Inflammatory macrophage (primary cell): Measurements from ENCODE around the gene ARMC7.
A peak's percentile ranks its signal among the peaks of the same experiment; 100 is the strongest.
"Not testable (repeated sequence)": the region's sequence is repeated elsewhere in the genome, so short reads cannot be mapped to it uniquely, and the experiment has no call there.

Source experiments
- DNase-seq, 2 donors: peaks; one replicate each; pipeline ENCODE4 v3.0.0-alpha.2; 2020 to 2022

The ARMC7 gene

DNA sequence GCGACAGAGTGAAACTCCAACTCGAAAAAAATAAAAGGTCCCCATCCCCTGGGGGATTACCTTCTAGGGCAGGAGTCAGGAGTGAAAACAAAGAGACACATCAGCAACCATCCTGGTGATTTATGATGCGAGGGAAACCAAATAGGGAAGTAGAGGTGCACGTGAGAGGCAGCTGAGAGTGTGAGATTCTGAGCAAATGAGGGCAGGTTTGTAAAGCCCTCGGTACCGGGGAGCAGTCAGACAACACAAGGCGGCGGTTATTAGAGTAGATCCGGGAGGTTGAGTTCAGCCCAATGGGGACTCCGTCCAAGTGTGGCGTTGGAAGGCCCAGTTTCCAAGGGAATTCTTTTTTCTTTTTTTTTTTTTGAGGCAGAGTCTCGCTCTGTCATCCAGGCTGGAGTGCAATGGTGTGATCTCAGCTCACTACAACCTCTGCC lies 7.4 kb upstream of the ARMC7 start:
- peak; percentile 69 to 76 for DNase-seq

GRCh38 chr17:75103601-75104554 lies 5.9 kb upstream of the ARMC7 start:
- no peak for DNase-seq

DNA sequence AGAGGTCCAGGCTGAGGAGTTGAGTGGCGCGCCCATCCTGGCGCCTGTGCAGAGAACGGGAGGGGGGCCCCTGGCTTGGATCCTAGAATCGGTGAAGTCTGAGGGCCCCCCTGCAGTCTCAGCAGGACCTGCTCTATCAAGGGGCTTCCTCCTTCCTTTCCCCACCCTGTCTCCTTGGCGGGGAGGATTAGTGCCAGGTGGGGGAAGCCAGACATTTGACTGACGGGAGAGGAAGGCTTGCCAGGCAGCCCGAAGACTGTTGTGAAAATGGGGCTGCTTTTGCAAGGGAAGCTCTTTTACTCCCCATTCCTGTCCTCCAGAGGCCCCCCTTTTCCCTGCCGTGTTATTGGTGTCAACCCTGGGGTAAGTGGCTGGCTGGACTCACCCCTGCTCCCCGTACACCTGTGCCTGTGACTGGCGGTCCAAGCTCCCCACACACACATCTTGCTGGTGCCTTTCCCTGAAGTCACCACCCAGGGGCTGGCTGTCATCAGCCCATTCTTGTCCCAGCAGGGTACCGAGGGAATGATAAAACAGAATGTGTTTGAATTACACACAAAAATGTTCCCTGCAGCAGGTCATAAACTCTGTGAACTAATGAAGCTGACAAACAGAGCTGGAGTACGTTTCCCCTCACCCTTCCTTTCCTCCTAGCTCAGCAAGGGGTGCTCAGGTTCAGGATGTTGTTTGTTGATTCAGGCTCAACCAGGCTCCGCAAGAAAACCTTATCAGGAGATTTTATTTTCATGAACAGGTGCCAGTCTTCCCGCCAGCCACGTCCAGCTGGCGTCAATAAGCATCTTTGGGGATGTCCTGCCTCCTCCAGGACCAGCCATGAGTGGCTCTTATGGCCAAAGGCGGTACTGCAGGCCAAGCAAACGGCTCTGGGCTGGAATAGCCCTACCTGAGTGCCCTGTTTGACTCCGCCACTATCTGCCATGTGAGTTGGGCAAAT lies 4.4 kb upstream of the ARMC7 start:
- peak in 1 of 2 donors; percentile 43 for DNase-seq

DNA sequence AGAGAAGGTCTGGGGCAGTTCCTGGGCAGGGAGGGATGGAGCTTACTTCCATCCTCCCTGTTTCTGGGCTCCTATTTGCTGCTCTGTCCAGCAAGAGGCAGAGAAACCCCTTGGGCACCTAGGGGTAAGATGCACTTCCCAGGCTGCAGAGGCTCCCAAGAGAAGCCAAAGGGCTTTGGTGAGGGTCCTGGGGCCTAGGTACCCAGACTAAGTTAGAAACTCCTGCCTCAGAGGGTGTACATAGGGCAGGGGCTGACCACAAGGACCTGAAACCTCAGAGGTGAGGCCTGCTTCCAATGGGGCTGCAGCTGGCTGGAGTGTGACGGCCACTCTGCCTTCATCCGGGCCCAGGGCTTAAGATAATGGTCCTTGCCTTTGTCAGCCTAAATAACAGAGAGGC lies 1.6 kb upstream of the ARMC7 start:
- DNase-seq, result no peak

DNA sequence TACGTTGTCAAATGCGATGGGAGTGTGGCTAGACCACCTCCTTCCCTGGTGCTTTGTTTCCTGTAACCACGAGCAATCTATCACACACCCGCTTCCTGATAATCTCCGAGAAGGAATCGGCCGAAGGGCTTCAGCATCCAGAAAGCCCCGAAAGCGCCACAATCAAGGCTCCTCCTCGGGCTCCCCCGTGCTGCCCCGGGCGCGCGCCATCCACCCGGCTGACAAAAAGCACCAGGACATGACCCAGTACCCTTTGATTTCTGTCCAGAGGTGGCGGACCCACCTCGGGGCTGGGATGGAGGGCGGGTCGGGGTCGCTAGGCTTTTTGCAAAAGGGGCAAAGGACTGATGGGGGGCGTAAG lies 743 bp upstream of the ARMC7 start:
- DNase-seq, result no peak

DNA sequence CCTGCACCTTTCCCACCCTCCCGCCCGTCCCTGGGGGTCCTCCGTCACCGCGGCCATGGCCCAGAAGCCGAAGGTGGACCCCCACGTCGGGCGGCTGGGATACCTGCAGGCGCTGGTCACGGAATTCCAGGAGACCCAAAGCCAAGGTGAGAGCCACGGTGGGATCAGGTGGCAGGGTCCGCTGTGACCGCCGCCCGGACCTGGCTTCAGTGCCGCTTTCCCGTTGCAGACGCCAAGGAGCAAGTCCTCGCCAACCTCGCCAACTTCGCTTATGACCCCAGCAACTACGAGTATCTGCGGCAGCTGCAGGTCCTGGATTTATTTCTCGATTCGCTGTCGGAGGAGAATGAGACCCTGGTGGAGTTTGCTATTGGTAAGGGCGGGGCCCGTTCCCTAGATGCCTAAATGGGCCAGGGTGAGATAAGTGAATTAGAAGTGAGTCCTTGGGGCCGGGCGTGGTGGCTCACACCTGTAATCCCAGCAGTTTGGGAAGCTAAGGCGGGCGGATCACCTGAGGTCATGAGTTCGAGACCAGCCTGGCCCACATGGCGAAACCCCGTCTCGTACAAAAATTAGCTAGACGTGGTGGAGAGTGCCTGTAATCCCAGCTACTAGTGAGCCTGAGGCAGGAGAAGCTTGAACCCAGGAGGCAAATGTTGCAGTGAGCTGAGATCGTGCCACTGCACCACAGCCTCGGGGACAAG lies 617 bp downstream of the ARMC7 start:
- peak in 1 of 2 donors; percentile 27 for DNase-seq

DNA sequence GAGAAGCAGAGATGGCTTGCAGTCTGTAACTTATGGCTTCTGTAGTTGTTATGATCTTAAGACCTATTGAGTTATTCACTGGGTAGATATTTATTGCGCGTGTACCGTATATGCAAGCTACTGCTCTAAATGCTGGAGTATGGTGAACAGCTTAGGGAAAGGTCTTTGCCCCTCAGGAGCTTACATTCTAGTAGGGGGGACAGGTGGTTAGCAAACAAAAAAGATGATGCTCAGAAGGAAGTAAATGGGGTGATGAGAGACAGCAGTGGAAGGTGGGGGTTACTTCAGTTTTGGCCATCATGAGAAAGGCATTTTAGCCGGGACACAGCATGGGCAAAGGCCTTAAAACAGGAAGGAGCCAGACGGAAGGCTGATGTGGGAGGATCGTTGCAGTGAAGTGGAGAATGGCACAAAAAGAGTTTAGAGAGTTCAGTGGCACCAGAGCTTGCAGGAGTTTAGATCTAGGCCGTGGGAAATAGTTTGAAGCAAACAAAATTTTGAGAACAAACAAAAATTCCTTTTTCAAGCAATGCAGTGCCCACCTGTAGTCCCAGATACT lies 2.1 kb downstream of the ARMC7 start:
- DNase-seq, result peak; percentile 65 to 70

- DNase-seq, result peak; percentile 92
Measured at GRCh38 chr17:75113798-75114551, 4.2 kb downstream of the ARMC7 start.

GRCh38 chr17:75114552-75115314 lies 5.0 kb downstream of the ARMC7 start:
- peak; percentile 38 to 45 for DNase-seq

DNA sequence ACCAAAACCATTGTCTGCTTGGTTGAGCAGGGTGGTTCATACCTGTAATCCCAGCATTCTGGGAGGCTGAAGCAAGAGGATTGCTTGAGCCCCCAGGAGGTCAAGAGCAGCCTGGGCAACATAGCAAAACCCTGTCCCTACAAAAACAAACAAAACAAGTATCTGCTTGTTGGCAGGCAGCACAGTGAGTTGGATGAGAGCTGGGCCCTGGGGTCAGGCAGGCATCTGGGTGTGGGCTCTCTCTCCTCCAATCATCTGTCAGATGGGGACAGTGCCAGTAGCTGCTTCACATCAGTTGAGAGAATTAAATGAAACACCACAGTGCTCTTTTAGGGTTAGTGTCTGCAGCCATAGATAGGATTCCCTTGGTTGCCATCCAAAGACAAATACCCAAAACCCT lies 5.8 kb downstream of the ARMC7 start:
- no peak for DNase-seq

DNA sequence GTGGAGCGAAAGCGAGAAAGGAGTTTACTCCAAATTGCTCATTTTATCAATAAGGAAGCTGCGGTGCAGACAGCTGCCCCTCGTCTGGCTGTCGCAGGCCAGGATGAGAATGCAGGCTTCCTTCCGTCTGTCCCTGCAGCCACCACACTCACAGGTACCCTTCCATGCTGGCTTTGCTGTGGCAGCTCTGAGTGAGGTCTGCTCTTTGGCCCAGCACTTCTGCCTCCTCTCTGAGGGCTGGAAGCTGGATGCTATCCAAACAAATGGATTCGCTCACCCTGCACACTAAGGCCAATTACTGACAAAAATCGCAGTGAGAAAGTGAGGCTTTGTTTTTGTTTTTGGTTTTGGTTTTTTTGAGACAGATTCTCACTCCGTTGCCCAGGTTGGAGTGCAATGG lies 7.0 kb downstream of the ARMC7 start:
- no peak for DNase-seq

DNA sequence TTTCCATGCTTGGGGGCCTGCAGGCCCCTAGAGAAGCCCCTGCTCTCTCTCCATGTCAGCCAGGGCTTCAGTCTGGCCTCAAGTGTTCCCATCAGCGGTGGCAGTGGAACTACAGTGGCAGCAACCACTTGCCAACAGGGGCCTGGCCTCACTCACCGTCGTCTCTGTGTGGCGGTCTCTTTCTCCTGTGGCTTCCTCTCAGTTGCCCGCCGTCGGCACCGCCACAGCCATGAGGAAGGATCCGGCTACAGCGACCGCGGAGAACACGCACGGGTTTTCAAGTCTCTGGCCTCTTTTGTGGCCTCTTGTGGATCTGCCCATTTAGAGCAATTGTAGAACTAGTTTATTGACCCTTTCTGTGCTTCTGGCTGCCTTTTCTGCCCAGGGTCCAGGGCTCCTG lies 8.5 kb downstream of the ARMC7 start:
- no peak for DNase-seq

DNA sequence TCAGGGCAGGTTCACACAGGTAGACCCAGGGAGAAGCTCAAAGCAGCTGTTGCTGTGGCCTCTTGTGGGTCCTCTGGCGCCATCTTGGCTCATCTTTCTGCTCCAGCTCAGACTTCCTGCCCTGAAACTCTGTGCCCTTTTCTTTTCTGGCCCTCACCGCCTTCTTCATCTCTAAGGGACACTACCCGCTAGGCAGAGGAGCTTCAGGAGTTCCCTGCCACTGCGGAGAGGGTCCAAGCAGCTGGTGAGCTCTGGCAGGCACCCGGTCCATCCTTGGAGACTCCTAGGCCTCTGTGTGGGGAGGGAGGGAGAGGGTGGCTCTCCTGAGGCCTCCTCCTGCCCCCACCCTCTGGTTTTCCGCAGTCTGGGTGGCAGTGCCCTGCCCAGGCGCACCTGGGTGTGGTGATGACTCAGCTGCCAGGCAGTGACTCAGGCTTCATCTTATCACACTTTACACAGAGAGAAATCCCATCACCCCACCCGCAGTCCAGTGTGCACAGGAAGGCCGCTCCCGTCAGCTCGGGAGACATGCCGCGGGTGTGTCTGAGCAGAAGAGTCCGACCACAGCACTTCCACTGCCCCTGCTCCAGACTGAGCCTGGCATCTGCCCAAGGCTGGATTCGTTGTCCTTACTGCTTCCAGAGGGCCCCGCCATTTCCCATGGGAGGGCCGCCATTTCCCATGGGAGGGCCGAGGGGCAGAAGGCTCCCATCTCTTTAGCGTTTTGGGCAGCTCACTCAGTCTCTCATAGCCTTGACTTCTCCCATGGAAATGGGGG lies 14.5 kb downstream of the ARMC7 start:
- no peak for DNase-seq

DNA sequence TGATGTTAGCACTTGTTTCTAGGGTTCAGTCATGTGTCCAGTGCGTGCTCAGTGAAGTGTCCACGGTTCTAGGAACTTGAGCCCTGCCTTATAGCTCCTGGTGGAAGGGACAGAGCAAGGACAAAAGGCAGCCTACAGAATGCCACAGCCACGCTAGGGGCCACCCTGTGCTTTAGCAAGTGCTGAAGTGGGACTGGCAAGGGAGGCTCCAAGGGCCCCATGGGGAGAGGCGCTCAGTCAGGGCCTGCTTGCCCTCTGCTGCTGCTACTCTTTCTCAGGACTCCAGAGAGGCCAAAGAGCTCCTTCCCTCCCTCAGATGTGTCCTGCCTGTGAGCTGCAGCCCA lies 15.0 kb downstream of the ARMC7 start:
- no peak for DNase-seq

- DNase-seq, result no peak
Measured at GRCh38 chr17:75125984-75126383, 16.2 kb downstream of the ARMC7 start.

- DNase-seq, result no peak
Measured at GRCh38 chr17:75126954-75127353, 17.2 kb downstream of the ARMC7 start.

- not testable (repeated sequence) for DNase-seq
Measured at GRCh38 chr17:75127936-75128335, 18.2 kb downstream of the ARMC7 start.

DNA sequence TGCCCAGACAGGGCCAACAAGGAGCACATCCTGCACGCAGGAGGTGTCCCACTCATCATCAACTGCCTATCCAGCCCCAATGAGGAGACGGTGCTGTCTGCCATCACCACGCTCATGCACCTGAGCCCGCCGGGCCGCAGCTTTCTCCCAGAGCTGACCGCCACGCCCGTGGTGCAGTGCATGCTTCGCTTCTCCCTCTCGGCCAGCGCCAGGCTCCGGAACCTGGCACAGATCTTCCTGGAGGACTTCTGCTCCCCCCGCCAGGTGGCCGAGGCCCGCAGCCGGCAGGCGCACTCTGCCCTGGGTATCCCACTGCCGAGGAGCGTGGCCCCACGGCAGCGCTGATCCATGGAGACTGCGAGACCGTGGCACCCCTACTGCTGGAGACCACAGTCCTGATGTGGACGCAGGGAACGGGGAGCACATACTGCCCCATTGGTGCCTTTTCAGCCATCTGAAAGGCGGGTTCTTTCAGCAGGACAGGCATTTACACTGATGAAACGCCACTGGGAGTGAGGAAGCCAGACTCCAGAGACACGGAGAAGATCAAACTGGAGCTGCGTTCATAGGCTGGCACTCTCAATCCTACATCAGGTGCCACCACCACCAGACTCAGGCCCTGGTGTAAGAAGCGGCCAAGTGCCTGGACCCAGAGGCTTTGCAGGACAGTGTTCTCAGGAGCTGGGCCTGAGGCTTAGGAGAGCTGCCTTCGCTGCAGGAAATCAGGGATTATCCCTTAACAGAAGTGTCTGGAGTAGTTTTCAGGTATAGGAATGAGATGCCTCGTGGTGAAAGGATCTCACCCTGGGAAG lies 19.1 kb downstream of the ARMC7 start:
- DNase-seq, result no peak

- DNase-seq, result no peak
Measured at GRCh38 chr17:75129576-75129975, 19.8 kb downstream of the ARMC7 start.
